B cell (primary cell): Measurements from ENCODE around the gene RNF166. TPM values are rescaled to one million over a fixed set of nuclear protein-coding genes. Genes with fewer than 3 reads are reported as not detected.

Experiments
- ATAC-seq: fragments of 200-7000 bp; cut with Tn5 transposase; one replicate; pipeline ENCODE4 v1.10.0; 2021; ENCODE audit warnings: low read depth, mild to moderate bottlenecking, moderate number of reproducible peaks, moderate library complexity
- CTCF ChIA-PET: fragments of 350-600 bp; sonication (Branson Sonifier 250); formaldehyde crosslinking; loops from one replicate; lab custom pipeline; 2021; ENCODE audit warnings: antibody characterized with exemption, inconsistent platforms; lab: Charles Lee
- POLR2A ChIA-PET: fragments of 350-600 bp; sonication (Branson Sonifier 250); formaldehyde crosslinking; loops from one replicate; lab custom pipeline; 2021; ENCODE audit warnings: antibody characterized with exemption; lab: Charles Lee
- DNase-seq: peaks from one replicate; pipeline ENCODE4 v3.0.0; 2013
- H2AFZ ChIP-seq: 2 replicates; pipeline ENCODE4 v1.6.1; 2012; ENCODE audit warnings: mild to moderate bottlenecking, low read depth, low read length; ENCODE audit not compliant: insufficient read depth, poor library complexity, severe bottlenecking
- H3K27ac ChIP-seq, 2 donors: 1 replicate in 1 of 2; 2 replicates in 1 of 2; pipeline ENCODE4 v1.5.1; 2012 to 2013; ENCODE audit warnings: low read length in 2 of 2, mild to moderate bottlenecking in 2 of 2, moderate library complexity in 1 of 2
- H3K27me3 ChIP-seq, 4 experiments: fragments of 200-600 bp in 1 of 4; sonication (generic) in 1 of 4; replicated peaks in 1 of 4; 1 replicate in 2 of 4; 2 replicates in 2 of 4; pipeline versions ENCODE4 v1.6.1 to v1.7.0; 2013 to 2016; ENCODE audit warnings: low read length in 3 of 4, mild to moderate bottlenecking in 2 of 4, mixed read lengths in 1 of 4, moderate library complexity in 1 of 4; ENCODE audit not compliant: insufficient read depth in 4 of 4, control insufficient read depth in 3 of 4; ENCODE audit errors: control extremely low read depth in 1 of 4
- H3K36me3 ChIP-seq, 2 experiments: replicated peaks in 1 of 2; 1 replicate in 1 of 2; 2 replicates in 1 of 2; pipeline versions ENCODE4 v1.6.1 to v1.7.1; 2013; ENCODE audit warnings: low read length in 1 of 2; ENCODE audit not compliant: insufficient read depth in 2 of 2, control insufficient read depth in 1 of 2; ENCODE audit errors: control extremely low read depth in 1 of 2, extremely low read depth in 1 of 2
- H3K4me1 ChIP-seq, 2 donors: fragments of 200-600 bp in 1 of 2; sonication (generic) in 1 of 2; 1 replicate in 1 of 2; 2 replicates in 1 of 2; pipeline versions ENCODE4 v1.5.1 to v1.6.1; 2013 to 2017; ENCODE audit warnings: low read length in 2 of 2; ENCODE audit not compliant: control insufficient read depth in 2 of 2, insufficient read depth in 2 of 2
- H3K4me2 ChIP-seq: replicated peaks from 2 replicates; pipeline ENCODE3; 2012; ENCODE audit warnings: mild to moderate bottlenecking, low read depth, low read length; ENCODE audit not compliant: poor library complexity, severe bottlenecking
- H3K4me3 ChIP-seq, 5 experiments: fragments of 200-600 bp in 1 of 5; sonication (generic) in 1 of 5; 1 replicate in 3 of 5; 2 replicates in 2 of 5; pipeline versions ENCODE4 v1.5.1 to v1.7.0; 2011 to 2016; ENCODE audit warnings: low read length in 4 of 5, mild to moderate bottlenecking in 4 of 5, low read depth in 2 of 5, control low read depth in 1 of 5, moderate library complexity in 1 of 5; ENCODE audit not compliant: insufficient read depth in 1 of 5; ENCODE audit errors: control extremely low read depth in 1 of 5, extremely low read depth in 1 of 5
- H3K79me2 ChIP-seq: fragments of 200-600 bp; sonication (generic); one replicate; pipeline ENCODE4 v1.6.0; 2016; ENCODE audit warnings: low read length; ENCODE audit not compliant: control insufficient read depth, insufficient read depth
- H3K9ac ChIP-seq: fragments of 200-600 bp; sonication (generic); 2 replicates; pipeline ENCODE4 v1.6.1; 2017; ENCODE audit warnings: mild to moderate bottlenecking, low read length, moderate library complexity
- H3K9me3 ChIP-seq, 3 donors: one replicate each; pipeline versions ENCODE4 v1.6.1 to v1.7.1; 2013; ENCODE audit warnings: low read length in 2 of 3; ENCODE audit not compliant: control insufficient read depth in 2 of 3, insufficient read depth in 1 of 3; ENCODE audit errors: control extremely low read depth in 1 of 3
- H4K20me1 ChIP-seq: 2 replicates; pipeline ENCODE4 v1.6.0; 2012; ENCODE audit warnings: mild to moderate bottlenecking, low read length; ENCODE audit not compliant: insufficient read depth, control insufficient read depth, poor library complexity, severe bottlenecking
- H3K27ac Mint-ChIP-seq: one replicate; pipeline ENCODE4 v1.8.0; 2021; ENCODE audit warnings: mixed read lengths
- H3K27me3 Mint-ChIP-seq: one replicate; pipeline ENCODE4 v1.8.0; 2021; ENCODE audit warnings: mixed read lengths
- H3K4me1 Mint-ChIP-seq: one replicate; pipeline ENCODE4 v1.8.0; 2021; ENCODE audit warnings: mixed read lengths
- H3K4me3 Mint-ChIP-seq: one replicate; pipeline ENCODE4 v1.8.0; 2021; ENCODE audit warnings: mixed read lengths
- H3K9me3 Mint-ChIP-seq: one replicate; pipeline ENCODE4 v1.8.0; 2022; ENCODE audit warnings: mixed read lengths; ENCODE audit not compliant: insufficient read depth
- CTCF ChIP-seq: fragments of 200-600 bp; IDR thresholded peaks from one replicate; pipeline ENCODE4 v1.8.0; 2022; ENCODE audit warnings: antibody characterized with exemption, mild to moderate bottlenecking
- EZH2 ChIP-seq: IDR thresholded peaks from 2 replicates; pipeline ENCODE4 v1.6.1; 2012; ENCODE audit warnings: borderline replicate concordance, low read depth, mild to moderate bottlenecking, moderate library complexity, low read length; ENCODE audit not compliant: insufficient read depth, poor library complexity, severe bottlenecking
- WGBS: methylation state at CpG from one replicate; pipeline ENCODE4 v1.1.5; 2013; ENCODE audit warnings: missing lambda C conversion rate; ENCODE audit not compliant: insufficient coverage; 5-methylcytosine and 5-hydroxymethylcytosine counted together
- intact Hi-C: fragments of 100-400 bp; cut with micrococcal nuclease; formaldehyde crosslinking; loops from one replicate; pipeline ENCODE4 v1.10.0; 2022
- polyA plus RNA-seq: library from polyadenylated mRNA; depleted of rRNA; stranded (reverse); fragments of >200 nt; gene quantifications from 2 replicates; pipeline ENCODE4 v1.2.3, GENCODE V29; 2012
- total RNA-seq, 2 donors: library from RNA; stranded (reverse); fragments of 120-200 nt in 1 of 2; gene quantifications; 1 replicate in 1 of 2; 2 replicates in 1 of 2; pipeline versions ENCODE4 v1.2.3 to v1.2.4, GENCODE V29; 2013 to 2022

RNF166 gene
- total and polyA plus RNA-seq, 2 donors (not counting 1 experiment from before 2014, with no cell fraction given): 64.1 to 65.0 TPM

GRCh38 chr16:88657371-88657770, 48.8 kb downstream of the RNF166 start:
- Mint-ChIP-seq H3K27me3 (no peaks in the 10 kb centered on the region), H3K9me3 (no peaks in the 10 kb centered on the region), H3K4me3 (no peak overlapping the region), H3K4me1 (peaks cover 20% of the 10 kb centered on the region), H3K27ac (no peak overlapping the region)
- TF ChIP-seq EZH2: no peak
- TF ChIP-seq CTCF: no peak
- peaks cover 0 to 17% of the 10 kb centered on the region in 2 experiments for H3K36me3 ChIP-seq
- intact Hi-C loops: no loop called here
- no peak overlapping the region for H3K4me2 ChIP-seq
- H4K20me1 ChIP-seq: no peaks in the 10 kb centered on the region
- H3K4me1 ChIP-seq: peaks cover 15 to 26% of the 10 kb centered on the region in 2 donors
- no peak overlapping the region for H3K9ac ChIP-seq
- no peaks in the 10 kb centered on the region for H3K9me3 ChIP-seq
- no peak for ATAC-seq
- no peaks in the 10 kb centered on the region for H3K27me3 ChIP-seq
- POLR2A ChIA-PET: no interaction called here
- DNase-seq: no peak
- H2AFZ ChIP-seq: no peak overlapping the region
- H3K79me2 ChIP-seq: peaks cover 50% of the 10 kb centered on the region
- CTCF ChIA-PET: interaction anchor here (0.9 kb wide), 1 partner anchor 117 kb away, joined by 3 read pairs; no protein-coding TSS in a partner anchor
- H3K27ac ChIP-seq: no peak overlapping the region
- no peak overlapping the region for H3K4me3 ChIP-seq
- 95% methylated on average over 19 of the region's 19 CpGs for WGBS

GRCh38 chr16:88656291-88656980, 49.8 kb downstream of the RNF166 start:
- ATAC-seq (no peak), DNase-seq (no peak)
- Mint-ChIP-seq H3K9me3 (no peaks in the 10 kb centered on the region), H3K4me3 (no peak overlapping the region), H3K27me3 (no peaks in the 10 kb centered on the region), H3K27ac (no peak overlapping the region), H3K4me1 (peaks cover 21% of the 10 kb centered on the region)
- no peaks in the 10 kb centered on the region for H3K27me3 ChIP-seq
- no peak for TF ChIP-seq CTCF
- no peak for TF ChIP-seq EZH2
- intact Hi-C loops: no loop called here
- H3K9me3 ChIP-seq: no peaks in the 10 kb centered on the region
- H2AFZ ChIP-seq: no peak overlapping the region
- H4K20me1 ChIP-seq: no peaks in the 10 kb centered on the region
- peaks cover 16 to 28% of the 10 kb centered on the region in 2 donors for H3K4me1 ChIP-seq
- no peak overlapping the region for H3K9ac ChIP-seq
- H3K4me2 ChIP-seq: no peak overlapping the region
- 83% methylated on average over 16 of the region's 25 CpGs for WGBS
- no peak overlapping the region for H3K27ac ChIP-seq
- peaks cover 0 to 18% of the 10 kb centered on the region in 2 experiments for H3K36me3 ChIP-seq
- CTCF ChIA-PET: no interaction called here
- POLR2A ChIA-PET: interaction anchor here (0.7 kb wide), 1 partner anchor 65 kb away, joined by 5 read pairs; no protein-coding TSS in a partner anchor
- H3K4me3 ChIP-seq: no peak overlapping the region
- peaks cover 45% of the 10 kb centered on the region for H3K79me2 ChIP-seq
